Activated naive CD4-positive, alpha-beta T cell treated with anti-CD3 and anti-CD28 coated beads, Interleukin-2, amount 50 U/mL, for 72 hours (primary cell): ENCODE data around the gene RBFOX2. TPM values are rescaled to one million over a fixed set of nuclear protein-coding genes. Genes with fewer than 3 reads are reported as not detected.

Experiments
- ATAC-seq, 2 donors: fragments of 150-1000 bp; cut with Tn5 transposase; 2 replicates each; pipeline ENCODE4 v1.10.0; 2021; ENCODE audit warnings: mild to moderate bottlenecking in 2 of 2, moderate library complexity in 2 of 2
- DNase-seq, 2 donors: peaks; one replicate each; pipeline ENCODE4 v3.0.0; 2021 to 2022; ENCODE audit warnings: low spot score in 2 of 2
- H3K27ac Mint-ChIP-seq, 2 donors: one replicate each; pipeline ENCODE4 v1.8.0; 2022; ENCODE audit warnings: mild to moderate bottlenecking in 2 of 2, mixed read lengths in 2 of 2
- H3K36me3 Mint-ChIP-seq, 2 donors: one replicate each; pipeline ENCODE4 v1.8.0; 2022; ENCODE audit warnings: mixed read lengths in 2 of 2
- H3K9me3 Mint-ChIP-seq, 2 donors: one replicate each; pipeline ENCODE4 v1.8.0; 2022; ENCODE audit warnings: mixed read lengths in 2 of 2
- total RNA-seq, 2 donors: library from RNA; stranded (reverse); gene quantifications; one replicate each; pipeline ENCODE4 v1.2.3, GENCODE V29; 2022

RBFOX2 gene
- total RNA-seq, 2 donors from 2014 or later: 2.2 to 4.9 TPM

GRCh38 chr22:35971456-35972119, 57.0 kb downstream of the RBFOX2 start:
- DNase-seq (no peak), ATAC-seq (no peak)
- Mint-ChIP-seq H3K9me3 (no peaks in the 10 kb centered on the region), H3K27ac (no peak overlapping the region), H3K36me3 (no peaks in the 10 kb centered on the region)

GRCh38 chr22:35970616-35971455, 57.8 kb downstream of the RBFOX2 start:
- no peaks in the 10 kb centered on the region for H3K36me3 Mint-ChIP-seq
- DNase-seq (no peak), ATAC-seq (no peak)
- H3K9me3 Mint-ChIP-seq: no peaks in the 10 kb centered on the region
- H3K27ac Mint-ChIP-seq: no peak overlapping the region

GRCh38 chr22:35967046-35967397, 61.6 kb downstream of the RBFOX2 start:
- no peak for DNase-seq
- H3K27ac Mint-ChIP-seq: no peak overlapping the region
- ATAC-seq: no peak
- no peaks in the 10 kb centered on the region for H3K9me3 Mint-ChIP-seq
- no peaks in the 10 kb centered on the region for H3K36me3 Mint-ChIP-seq

DNA sequence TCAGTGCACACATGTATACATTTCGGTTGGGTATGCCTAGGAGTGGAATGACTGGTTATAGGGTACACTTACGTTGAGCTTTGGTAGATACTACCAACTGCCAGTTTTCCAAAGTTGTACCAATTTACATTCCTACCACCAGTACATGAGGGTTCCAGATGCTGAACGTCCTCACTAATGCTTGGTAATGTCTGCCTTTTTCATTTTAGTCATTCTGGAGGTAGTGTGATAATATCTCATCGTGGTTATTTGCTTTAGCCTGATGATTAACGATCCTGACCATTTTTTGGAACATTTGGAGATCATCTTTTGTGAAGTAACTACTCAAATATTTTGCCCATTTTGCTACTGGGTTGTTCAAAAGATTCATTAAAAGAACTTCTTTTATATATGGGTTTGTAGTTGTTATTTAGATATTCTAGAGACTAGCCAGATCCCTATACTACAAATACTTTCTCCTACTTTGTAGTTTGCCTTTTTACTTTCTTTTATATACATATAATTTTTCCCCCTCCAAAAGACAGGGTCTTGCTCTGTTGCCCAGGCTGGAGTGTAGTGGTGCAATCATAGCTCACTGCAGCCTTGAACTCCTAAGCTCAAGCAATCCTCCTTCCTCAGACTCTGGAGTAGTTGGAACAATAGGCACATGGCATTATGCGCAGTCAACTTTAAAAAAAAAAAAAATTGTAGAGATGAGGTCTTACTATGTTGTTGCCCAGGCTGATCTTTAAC, 62.1 kb downstream of the RBFOX2 start:
- H3K27ac Mint-ChIP-seq: no peak overlapping the region
- DNase-seq (no peak), ATAC-seq (no peak)
- no peaks in the 10 kb centered on the region for H3K9me3 Mint-ChIP-seq
- H3K36me3 Mint-ChIP-seq: no peaks in the 10 kb centered on the region

- Mint-ChIP-seq H3K9me3 (no peaks in the 10 kb centered on the region), H3K36me3 (no peaks in the 10 kb centered on the region), H3K27ac (no peak overlapping the region)
- no peak for ATAC-seq
- DNase-seq: no peak
Observed at GRCh38 chr22:35963237-35963810, 65.3 kb downstream of the RBFOX2 start.

DNA sequence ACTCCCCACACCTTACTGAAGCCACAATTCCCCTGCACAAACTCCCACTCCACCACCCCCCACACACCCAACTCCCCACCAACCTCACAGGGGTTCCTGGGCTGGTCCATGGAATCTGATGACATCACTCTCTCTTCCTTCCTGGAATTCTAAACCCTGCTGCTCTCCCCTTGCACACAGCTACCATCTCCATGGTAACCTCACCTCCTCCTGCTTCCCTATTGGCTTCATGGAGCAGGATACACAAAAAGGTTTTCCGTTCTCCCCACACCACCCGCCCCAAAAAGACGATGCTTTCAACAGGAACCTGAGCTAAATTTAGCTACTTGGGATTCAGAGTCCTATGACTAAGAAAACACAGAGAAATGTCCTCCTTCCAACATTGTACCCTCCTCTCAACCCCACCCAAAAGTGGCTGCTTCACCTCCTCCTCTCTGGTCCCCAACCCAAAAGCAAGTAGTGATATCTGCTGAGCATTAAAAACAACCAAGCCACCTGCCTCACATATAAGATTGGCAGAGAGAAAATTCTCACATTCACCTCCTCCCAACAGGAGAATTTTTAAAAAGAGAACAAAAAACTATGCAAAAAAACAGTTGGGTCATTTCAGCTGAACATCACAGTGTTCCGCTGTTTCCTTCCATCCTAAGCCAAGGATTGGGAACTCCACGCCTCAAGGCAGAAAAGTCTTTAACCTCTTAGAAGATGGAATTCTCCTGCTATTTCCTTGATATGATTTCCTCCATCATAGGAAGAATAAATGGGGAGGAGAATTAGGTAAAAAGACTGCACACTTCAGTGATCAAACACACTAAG, 66.9 kb downstream of the RBFOX2 start:
- no peak overlapping the region for H3K27ac Mint-ChIP-seq
- no peak for DNase-seq
- ATAC-seq: no peak
- H3K36me3 Mint-ChIP-seq: no peaks in the 10 kb centered on the region
- no peaks in the 10 kb centered on the region for H3K9me3 Mint-ChIP-seq

DNA sequence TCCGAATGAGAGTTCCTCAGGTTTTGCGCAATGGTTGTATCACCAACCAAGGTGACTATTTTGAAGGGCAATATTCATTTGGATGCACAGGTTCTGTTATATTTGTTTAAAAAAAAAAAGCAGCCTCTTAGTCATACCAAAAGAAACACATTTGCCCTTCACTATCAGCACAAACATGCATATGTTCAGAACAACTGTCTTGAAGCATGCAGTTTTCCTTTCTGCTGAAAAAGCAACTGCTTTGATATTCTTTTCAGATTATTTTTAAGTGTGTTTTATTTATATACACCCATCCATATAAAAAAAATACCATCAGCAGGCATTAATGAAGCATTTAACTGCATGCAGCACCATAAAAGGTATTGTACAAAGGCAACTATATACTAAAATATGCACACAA, 67.8 kb downstream of the RBFOX2 start:
- no peaks in the 10 kb centered on the region for H3K9me3 Mint-ChIP-seq

GRCh38 chr22:35959121-35959800, 69.4 kb downstream of the RBFOX2 start:
- ATAC-seq: no peak
- Mint-ChIP-seq H3K27ac (no peak overlapping the region), H3K36me3 (no peaks in the 10 kb centered on the region), H3K9me3 (no peaks in the 10 kb centered on the region)
- no peak for DNase-seq

More for the DNA sequence above, 67.8 kb downstream of the RBFOX2 start:
- Mint-ChIP-seq H3K27ac (no peak overlapping the region), H3K36me3 (no peaks in the 10 kb centered on the region)
- ATAC-seq: no peak
- DNase-seq: no peak

- Mint-ChIP-seq H3K27ac (peak overlapping the region in 1 of 2 donors; percentile 3), H3K36me3 (no peaks in the 10 kb centered on the region), H3K9me3 (no peaks in the 10 kb centered on the region)
- no peak for ATAC-seq
- DNase-seq: no peak
Observed at GRCh38 chr22:35958334-35958733, 70.3 kb downstream of the RBFOX2 start.

- Mint-ChIP-seq H3K9me3 (no peaks in the 10 kb centered on the region), H3K36me3 (no peaks in the 10 kb centered on the region), H3K27ac (no peak overlapping the region)
- DNase-seq (no peak), ATAC-seq (no peak)
Observed at GRCh38 chr22:35957589-35957988, 71.0 kb downstream of the RBFOX2 start.

- H3K9me3 Mint-ChIP-seq: no peaks in the 10 kb centered on the region
- H3K36me3 Mint-ChIP-seq: no peaks in the 10 kb centered on the region
- ATAC-seq: no peak
- no peak overlapping the region for H3K27ac Mint-ChIP-seq
- DNase-seq: no peak
Observed at GRCh38 chr22:35956850-35957249, 71.8 kb downstream of the RBFOX2 start.

GRCh38 chr22:35955546-35955945, 73.1 kb downstream of the RBFOX2 start:
- ATAC-seq (no peak), DNase-seq (no peak)
- Mint-ChIP-seq H3K9me3 (no peaks in the 10 kb centered on the region), H3K36me3 (no peaks in the 10 kb centered on the region), H3K27ac (no peak overlapping the region)

- DNase-seq (no peak), ATAC-seq (no peak)
- Mint-ChIP-seq H3K27ac (no peak overlapping the region), H3K36me3 (no peaks in the 10 kb centered on the region), H3K9me3 (no peaks in the 10 kb centered on the region)
Observed at GRCh38 chr22:35952576-35952975, 76.0 kb downstream of the RBFOX2 start.

DNA sequence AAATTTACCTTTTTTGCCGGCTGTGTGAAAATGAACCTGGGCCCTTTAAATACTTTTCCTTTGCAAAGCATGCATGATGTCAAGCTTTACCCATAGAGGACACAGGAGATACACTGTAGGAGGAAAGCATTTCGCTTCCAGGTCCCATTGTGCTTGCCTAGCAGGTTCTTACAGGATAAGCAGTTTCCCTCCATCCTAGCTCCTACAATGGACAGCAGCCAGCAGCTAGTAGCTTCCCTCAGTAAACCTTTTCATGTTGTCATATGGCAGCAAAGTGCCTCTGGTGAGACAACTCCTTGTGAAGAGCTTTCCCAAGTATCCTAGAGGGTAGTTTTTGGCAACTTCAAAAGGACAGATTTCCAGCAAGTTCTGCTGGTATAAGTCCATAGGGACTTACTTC, 78.4 kb downstream of the RBFOX2 start:
- DNase-seq (no peak), ATAC-seq (no peak)
- no peak overlapping the region for H3K27ac Mint-ChIP-seq
- no peaks in the 10 kb centered on the region for H3K9me3 Mint-ChIP-seq
- no peaks in the 10 kb centered on the region for H3K36me3 Mint-ChIP-seq

- no peak for DNase-seq
- ATAC-seq: no peak
- Mint-ChIP-seq H3K9me3 (no peaks in the 10 kb centered on the region), H3K27ac (no peak overlapping the region), H3K36me3 (no peaks in the 10 kb centered on the region)
Observed at GRCh38 chr22:35949243-35949642, 79.4 kb downstream of the RBFOX2 start.
